NK-92 (cell line): Measurements from ENCODE around the gene HAAO.
"Not testable (repeated sequence)": the region's sequence is repeated elsewhere in the genome, so short reads cannot be mapped to it uniquely, and the experiment has no call there.

Source experiments
- DNase-seq: peaks from one replicate; lab custom pipeline; 2025; ENCODE audit not compliant: unreplicated experiment; lab: John Stamatoyannopoulos, UW

Gene HAAO

DNA sequence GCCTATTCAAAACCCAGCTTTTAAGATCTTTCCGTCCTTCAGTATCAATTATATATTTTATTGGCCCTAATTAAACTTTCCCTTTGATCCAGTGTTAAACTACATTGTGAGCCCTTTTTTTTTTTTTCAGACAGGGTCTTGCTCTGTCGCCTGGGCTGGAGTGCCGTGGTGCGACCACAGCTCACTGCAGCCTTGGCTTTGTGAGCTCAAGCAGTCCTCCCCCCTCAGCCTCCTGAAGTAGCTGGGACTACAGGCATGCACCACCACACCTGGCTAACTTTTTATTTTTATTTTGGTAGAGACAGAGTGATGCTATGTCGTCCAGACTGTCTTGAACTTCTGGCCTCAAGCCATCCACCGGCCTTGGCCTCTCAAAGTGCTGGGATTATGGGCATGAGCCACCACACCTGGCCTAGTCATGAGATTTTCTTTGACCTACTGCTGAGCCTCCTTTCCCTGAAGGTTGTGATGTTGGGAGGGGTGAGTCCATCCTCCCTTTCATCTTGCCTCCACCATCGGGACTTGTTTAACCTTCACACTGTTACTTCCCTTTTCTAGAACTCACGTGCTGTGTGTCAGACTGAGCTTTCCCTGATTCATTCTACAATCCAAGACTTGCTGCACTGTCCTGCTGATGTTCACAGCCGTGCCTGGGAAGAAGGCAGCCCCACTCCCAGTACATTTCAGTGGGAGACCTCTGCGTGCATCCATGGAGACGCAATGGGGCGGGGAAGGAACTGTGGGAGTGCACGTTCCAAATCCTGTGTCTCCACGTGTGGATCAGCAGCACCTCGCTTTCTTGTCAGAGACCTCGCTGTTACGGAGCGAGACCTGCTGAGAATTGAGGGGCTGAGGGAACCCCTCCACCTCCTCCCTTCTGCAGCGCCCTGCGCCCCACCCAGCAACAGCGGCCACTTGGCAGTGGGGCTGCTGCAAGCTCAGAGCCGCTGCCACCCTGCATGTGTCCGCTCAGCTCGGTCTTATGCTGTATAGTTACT is 39.3 kb downstream of the HAAO start:
- no peak for DNase-seq

DNA sequence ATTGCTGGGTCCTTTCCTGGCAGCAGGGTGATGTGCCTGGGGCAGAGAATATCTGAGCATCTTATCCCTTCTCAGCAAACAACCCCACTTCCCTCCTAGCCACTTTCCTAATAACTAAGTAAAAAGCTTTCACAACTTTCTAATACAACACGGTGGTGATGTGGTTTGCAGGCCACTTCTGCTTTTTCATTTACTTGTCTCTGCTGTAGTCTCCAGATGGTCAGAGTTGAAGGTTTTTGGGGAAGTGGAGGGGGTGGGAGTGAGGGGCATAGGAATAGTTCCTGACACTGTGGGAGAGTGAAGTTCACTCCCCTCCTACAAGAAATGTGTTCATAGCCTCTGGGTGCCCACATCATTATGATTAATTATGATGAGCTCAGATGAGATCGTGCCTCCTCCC is 40.1 kb downstream of the HAAO start:
- DNase-seq = no peak

DNA sequence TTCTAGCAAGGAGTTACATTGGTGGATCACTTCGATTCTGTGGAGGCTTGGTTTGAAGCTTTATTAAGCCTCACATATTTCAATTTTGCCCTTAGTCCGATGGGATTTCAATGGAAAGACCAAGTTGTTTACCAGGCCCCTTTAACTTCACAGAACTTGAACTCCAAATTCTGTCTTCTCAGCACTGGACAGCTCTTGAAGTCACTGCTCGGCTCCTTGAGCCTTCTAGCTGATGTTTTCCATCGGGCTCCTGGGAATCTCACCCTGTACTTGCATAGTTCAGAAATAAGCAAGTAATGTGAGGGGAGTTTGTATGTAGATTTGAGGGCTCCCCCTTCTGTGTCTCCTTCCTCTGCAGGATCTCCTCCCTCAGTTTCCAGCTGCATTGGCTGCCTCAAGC is 43.5 kb downstream of the HAAO start:
- DNase-seq = no peak

- DNase-seq = no peak
Observed at GRCh38 chr2:42747422-42747821, 45.0 kb downstream of the HAAO start.

DNA sequence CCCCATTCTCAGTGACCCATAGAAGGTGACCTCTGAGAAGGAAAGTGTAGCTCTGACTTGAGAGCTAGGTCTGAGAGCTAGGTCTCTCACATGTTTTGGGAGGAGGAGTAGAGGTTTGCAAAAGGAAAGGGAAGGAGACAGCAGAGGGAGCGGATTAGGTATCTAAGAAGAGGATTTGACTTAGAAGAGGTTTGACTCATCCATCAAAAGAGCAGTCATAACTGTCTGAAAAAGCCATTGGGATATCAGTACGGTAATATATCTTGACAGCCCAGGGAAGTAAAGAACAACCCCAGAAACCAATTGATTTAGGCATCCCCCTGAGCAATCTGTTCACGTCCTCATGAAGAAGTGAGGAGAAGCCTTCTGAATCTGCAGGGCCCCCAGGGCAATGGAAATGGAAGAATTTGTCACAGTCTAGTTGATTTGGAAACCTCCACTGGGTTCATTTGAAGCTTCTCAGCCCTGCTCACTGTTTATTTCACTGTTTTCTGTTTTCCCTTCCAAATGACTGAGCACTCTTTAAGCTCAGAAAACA is 47.8 kb downstream of the HAAO start:
- no peak for DNase-seq

GRCh38 chr2:42743659-42743990 is 48.8 kb downstream of the HAAO start:
- DNase-seq = no peak

GRCh38 chr2:42742740-42743658 is 49.4 kb downstream of the HAAO start:
- no peak for DNase-seq

DNA sequence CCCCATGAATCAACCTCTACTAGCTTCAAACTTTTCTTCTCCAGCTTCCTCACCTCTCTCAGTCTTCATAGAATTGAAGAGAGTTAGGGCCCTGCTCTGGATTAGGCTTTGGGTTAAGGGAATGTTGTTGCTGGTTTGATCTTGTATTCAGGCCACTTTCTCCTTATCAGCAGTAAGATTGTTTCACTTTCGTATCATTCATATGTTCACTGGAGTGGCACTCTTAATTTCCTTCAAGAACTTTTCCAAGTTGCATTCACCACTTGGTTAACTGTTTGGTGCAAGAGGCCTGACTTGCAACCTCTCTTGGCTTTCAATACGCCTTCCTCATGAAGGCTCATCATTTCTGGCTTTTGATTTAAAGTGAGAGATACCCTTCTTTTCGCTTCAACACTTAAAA is 51.2 kb downstream of the HAAO start:
- DNase-seq = no peak

DNA sequence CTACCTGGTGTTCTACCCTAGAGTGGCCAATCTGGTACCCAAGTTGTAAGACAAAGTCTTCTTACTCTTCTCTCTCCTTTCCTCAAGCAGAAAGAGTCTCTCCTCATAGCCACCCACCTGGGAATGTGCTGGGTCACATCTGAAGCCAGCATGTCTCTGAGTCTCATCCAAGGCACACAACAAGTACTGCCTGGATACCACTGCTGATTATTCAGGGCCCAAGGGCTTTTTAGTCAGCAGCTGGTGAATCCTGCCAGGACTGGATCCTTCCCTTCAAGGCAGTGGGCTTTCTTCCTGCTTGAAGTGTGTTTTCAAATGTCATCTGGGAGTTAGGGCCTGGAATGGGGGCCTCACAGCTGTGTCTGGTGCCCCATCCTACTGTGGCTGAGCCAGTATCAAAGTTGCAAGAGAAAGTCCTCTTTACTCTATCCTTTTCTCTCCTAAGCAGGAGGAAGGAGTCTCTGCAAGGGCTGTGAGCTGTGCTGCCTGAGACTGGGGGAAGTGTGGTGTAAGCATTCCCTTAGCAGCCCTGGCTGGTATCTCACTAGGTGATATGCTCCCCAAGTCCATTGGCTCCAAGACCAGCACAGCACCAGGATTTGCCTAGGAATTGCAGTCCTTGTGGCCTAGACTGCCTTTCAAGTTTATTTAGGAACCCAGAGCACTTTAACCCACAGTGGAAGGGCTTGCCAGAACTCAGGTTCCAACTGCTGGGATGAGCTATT is 55.6 kb downstream of the HAAO start:
- no peak for DNase-seq

GRCh38 chr2:42733852-42734251 is 58.5 kb downstream of the HAAO start:
- no peak for DNase-seq

DNA sequence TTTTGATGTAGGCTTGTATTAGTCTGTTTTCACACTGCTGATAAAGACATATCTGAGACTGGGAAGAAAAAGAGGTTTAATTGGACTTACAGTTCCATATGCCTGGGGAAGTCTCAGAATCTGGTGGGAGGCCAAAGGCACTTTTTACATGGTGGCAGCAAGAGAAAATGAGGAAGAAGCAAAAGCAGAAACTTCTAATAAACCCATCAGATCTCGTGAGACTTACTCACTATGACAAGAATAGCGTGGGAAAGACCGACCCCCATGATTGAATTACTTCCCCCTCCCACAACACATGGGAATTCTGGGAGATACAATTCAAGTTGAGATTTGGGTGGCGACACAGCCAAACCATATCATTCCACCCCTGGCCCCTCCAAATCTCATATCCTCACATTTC is 61.1 kb downstream of the HAAO start:
- not testable (repeated sequence) for DNase-seq

GRCh38 chr2:42726680-42727079 is 65.7 kb downstream of the HAAO start:
- no peak for DNase-seq

DNA sequence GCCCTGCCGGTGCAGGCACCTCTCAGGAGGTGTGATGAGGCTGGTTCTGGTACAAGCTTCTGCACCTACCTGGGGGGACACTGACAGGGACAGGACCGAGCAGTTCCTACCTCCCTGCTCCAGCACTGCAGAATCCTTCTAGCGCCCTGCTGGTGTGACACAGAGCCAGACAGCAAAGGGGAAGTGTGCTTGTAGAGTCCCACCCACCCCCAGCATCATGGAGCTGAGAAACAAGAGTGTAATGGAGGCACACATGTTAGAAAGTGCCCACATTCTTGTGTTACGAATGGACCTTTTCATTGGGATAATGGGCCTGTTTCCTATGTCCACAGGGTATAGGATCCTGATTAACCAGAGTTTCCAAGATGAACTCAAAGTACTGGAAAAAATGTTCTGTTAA is 66.7 kb downstream of the HAAO start:
- no peak for DNase-seq

- DNase-seq = no peak
Observed at GRCh38 chr2:42724886-42725285, 67.5 kb downstream of the HAAO start.

DNA sequence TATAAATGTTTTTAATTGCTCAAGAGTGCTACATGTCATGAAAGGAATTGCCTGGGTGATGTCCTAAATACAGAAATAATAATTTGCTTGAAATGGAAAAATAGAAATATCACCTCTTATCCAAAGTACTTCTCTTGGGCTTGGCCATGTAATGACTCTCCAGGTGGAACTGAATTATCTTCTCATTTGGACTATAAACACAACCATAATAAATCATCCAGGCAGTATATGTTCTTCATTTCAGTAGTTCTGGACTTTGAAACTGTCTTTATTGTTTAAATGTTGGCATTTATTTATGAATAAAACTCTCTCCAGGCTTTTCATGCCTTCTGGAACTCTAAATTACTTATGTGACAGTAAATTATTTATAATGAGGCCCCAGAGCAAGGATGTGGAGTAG is 68.9 kb downstream of the HAAO start:
- DNase-seq = no peak

- no peak for DNase-seq
Observed at GRCh38 chr2:42722320-42723190, 69.8 kb downstream of the HAAO start.

DNA sequence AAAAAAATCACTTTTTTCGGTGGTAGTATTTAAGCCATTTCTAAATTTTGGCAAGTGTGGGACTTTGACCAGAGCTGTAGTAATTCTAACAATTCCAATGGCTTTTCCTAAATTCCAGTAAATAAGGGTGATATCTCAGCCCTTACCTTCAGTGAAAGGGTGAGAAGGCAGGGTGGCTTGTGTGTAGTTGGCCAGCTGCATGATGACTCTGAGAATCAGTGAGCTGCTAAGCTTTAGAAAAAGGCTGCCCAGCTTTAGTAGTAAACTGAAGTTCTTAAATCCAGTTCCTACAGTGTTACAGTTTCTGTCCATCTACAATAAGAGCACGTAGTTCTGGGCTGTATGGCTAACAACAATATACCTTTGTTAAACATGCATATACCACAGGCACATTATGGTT is 70.5 kb downstream of the HAAO start:
- DNase-seq = no peak
